GM19238 (cell line): ENCODE results near the gene SIRPA.

ENCODE experiments used
- DNase-seq: peaks from one replicate; pipeline ENCODE4 v3.0.0; 2011; ENCODE audit warnings: low spot score; ENCODE audit not compliant: insufficient read length

SIRPA gene

DNA sequence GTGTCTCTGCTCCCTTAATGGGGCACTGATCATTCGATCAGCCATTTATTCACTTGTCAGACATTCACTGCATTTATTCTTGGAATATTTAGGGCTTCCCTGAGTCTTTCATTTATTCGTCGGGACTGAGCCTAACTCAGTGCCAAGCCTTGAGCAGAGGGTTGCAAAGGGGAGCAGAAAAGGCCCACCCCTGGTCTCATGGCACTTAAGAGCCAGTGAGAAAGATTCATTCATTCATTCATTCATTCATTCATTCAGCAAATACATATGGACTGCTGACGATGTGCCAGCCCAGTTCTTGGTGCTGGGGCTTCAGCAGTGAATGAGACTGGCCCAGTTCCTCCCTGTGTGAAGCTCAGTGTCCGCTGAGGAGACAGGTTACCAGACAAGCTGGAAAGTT, 36.6 kb downstream of the SIRPA start:
- no peak for DNase-seq

- DNase-seq, result no peak
Measured at GRCh38 chr20:1932971-1933370, 37.8 kb downstream of the SIRPA start.

DNA sequence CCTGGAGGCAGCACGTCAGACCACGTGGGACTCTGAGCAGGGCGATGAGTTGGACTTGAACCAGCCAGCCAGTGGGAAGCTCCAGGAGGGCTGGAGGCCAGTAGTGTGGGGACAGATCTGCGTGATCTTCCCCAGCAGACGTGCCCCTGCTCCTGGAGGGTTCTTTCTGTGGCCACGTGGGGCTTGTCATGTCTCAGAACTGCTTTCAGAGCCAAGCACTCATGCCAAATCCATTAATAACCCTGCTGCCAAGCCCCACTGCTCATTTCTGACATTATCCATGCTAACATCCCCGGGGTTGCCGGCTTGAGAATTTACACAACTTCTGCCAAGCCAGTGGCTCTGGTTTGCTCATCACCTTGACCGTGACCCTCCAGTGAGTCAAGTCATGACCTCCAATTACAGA, 38.3 kb downstream of the SIRPA start:
- no peak for DNase-seq

- DNase-seq, result no peak
Measured at GRCh38 chr20:1934156-1934555, 38.9 kb downstream of the SIRPA start.

DNA sequence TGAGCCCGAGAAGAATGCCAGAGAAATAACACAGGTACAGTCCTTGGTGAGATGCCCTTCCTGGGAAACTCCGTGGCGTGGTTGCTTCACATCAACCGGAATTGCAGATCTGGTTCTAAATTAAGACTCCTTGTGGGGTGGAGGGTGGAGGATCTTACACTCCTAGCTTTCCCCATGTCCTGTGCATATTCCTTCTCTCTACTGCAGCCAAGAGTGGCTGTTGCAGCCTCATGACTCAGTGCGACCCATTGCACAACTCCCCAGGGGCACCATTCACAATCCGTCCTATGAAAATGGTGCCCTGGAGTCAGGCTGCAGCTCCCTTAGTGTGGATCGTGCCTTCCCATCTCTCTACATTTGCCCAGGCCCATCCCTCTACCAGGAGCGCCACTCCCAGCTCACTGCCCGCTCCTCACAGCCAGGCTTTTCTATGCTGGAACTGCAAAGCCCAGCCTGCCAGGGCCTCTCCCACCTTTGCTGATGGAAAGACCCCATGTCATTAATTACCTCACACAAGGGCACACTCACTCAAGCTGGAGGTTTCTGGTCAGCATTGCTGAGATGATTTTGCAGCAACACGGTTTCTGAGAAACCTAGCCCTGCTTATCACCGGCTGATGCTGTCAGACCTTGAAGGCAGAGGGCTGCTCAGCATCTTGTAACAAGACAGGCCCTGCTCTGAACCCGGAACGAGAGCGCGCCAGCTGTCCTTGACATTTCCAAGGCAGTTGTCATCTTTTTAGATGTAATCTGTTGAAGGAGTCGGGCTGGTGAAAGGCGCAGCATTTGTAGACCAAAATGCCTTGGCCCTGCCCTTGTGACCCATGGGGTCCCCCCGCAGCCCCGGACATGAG, 39.7 kb downstream of the SIRPA start:
- no peak for DNase-seq

GRCh38 chr20:1935696-1936366, 40.6 kb downstream of the SIRPA start:
- DNase-seq, result no peak

- no peak for DNase-seq
Measured at GRCh38 chr20:1937316-1937976, 42.2 kb downstream of the SIRPA start.

GRCh38 chr20:1938464-1939269, 43.5 kb downstream of the SIRPA start:
- no peak for DNase-seq

GRCh38 chr20:1939270-1939595, 44.0 kb downstream of the SIRPA start:
- no peak for DNase-seq

DNA sequence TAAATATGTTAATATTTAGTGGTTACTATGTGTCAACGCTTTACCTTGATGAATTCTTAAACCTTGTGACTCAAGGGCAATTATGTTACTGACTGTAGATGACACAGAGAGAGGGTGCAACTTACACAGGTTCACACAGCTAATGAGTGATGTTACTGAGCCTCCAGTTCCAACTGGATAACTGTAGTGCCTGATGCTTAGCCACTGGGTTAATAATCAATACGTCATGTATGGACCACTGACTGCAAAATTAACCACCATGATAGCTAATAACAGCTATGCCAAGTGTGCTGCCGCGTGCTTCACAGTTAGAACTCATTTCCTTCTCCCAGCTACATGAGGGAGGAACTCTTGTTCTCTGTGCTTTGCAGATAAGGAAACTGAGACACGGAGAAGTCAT, 45.4 kb downstream of the SIRPA start:
- no peak for DNase-seq

GRCh38 chr20:1941226-1941625, 46.0 kb downstream of the SIRPA start:
- no peak for DNase-seq

- no peak for DNase-seq
Measured at GRCh38 chr20:1942061-1942460, 46.9 kb downstream of the SIRPA start.

GRCh38 chr20:1942486-1943274, 47.5 kb downstream of the SIRPA start:
- DNase-seq, result no peak

GRCh38 chr20:1943275-1944002, 48.2 kb downstream of the SIRPA start:
- no peak for DNase-seq

DNA sequence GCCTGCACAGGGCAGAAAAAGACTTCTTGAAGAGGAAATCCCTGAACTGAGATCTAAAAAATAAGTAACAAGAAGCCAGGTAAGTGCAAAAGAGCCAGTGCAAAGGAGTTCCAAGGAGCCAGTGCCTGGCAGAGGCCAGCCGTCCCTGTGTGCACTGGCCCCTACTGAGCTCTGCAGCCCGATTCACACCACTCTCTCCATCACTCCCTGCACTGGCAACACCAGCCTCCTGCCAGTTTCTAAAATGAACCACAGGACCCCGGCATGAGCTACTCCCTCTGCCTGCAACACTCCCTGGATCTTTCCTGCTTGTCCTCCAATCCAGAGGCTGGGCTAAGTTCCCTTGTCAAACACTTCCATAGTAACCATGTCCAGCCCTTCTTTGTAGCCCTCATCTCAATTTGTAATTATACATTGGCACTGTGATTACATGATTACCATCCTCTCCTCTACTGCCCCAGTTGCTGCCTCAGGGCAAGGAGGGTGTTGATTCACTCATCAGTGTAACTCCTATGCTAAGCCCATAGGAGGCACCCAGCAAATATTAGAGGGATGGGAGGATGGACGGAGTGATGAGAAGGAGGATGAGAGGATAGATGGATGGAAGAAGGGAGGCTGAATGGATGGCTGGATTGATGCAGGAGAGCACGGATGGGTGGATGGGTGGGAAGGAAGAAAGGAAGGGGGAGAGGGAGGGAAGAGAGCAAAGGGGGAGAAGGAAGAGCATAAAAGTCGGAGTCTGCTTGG, 49.3 kb downstream of the SIRPA start:
- no peak for DNase-seq

DNA sequence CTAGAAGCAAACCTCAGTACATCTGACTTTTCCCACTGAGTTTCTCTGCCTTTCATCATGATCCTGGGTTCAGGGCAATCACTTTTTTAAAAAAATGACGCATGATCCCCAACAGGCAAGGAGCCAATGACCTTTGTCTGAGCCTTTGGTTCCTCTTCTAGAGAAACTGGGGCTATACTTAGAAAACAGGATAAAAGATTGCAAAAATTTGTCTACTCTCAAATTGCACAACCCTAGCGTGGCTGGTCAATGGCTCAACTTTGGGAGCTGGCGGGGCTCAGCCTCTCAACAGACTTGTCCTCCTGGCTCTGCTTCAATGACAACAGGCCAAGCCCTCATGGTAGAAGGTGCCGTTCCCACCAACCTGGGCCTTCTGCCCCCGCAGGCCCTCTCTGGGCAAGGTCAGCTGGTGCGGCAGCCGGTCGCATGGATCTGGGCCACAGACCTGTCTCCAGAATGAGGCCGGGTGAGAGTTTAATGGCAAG, 50.0 kb downstream of the SIRPA start:
- no peak for DNase-seq

GRCh38 chr20:1945660-1946059, 50.5 kb downstream of the SIRPA start:
- no peak for DNase-seq

DNA sequence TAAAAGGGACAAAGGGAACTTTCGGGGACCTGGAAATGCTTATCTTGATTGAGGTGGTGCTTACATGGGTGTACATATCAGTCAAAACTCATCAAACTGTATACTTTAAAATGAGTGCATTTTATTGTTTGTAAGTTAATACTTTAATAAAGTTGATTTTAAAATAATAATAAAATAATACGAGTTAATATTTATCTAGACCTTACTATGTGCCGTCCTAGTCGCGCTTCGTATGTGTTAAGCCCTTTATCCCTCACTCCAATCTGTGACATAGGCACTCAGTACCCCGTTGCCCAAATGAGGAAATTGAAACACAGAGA, 51.2 kb downstream of the SIRPA start:
- DNase-seq, result no peak

GRCh38 chr20:1946762-1947534, 51.7 kb downstream of the SIRPA start:
- no peak for DNase-seq
